HepG2 (cell line): Measurements from ENCODE around the gene MUC22. TPM values are rescaled to one million over a fixed set of nuclear protein-coding genes. Genes with fewer than 3 reads are reported as not detected.

ENCODE experiments used
- ATAC-seq: fragments of 200-7000 bp; cut with Tn5 transposase; 3 replicates; pipeline ENCODE4 v1.9.1; 2020; ENCODE audit warnings: mild to moderate bottlenecking, moderate library complexity
- BruUV-seq: library from RNA; stranded (reverse); fragments of 400-500 nt; replicated peaks from 2 replicates; lab custom pipeline; 2021; lab: Mats Ljungman, UMichigan
- CTCF ChIA-PET: fragments of 300-600 bp; formaldehyde crosslinking; extraction: SDS; loops from one replicate; lab custom pipeline; 2021; ENCODE audit warnings: low total read pairs, inconsistent platforms, low intra/inter-chr PET ratio; lab: Yijun Ruan, JAX
- POLR2A ChIA-PET: fragments of 350-600 bp; sonication (Branson Sonifier 250); formaldehyde crosslinking; loops from one replicate; lab custom pipeline; 2020; ENCODE audit warnings: antibody characterized with exemption, inconsistent platforms; lab: Yijun Ruan, JAX
- DNase-seq: peaks from one replicate; pipeline ENCODE4 v3.0.0-alpha.2; 2015; ENCODE audit warnings: low spot score
- FAIRE-seq: peaks from 3 replicates; lab custom pipeline; 2011; peaks lifted over from hg19 to GRCh38; lab: Jason Lieb, UNC
- H2AFZ ChIP-seq: one replicate; pipeline ENCODE4 v1.6.1; 2011; ENCODE audit warnings: low read length, inconsistent platforms
- H3K27ac ChIP-seq: fragments of 300-600 bp; 3 replicates; pipeline ENCODE4 v1.8.0; 2011; ENCODE audit warnings: mixed run types, mild to moderate bottlenecking, mixed read lengths, low read length, inconsistent platforms; ENCODE audit not compliant: insufficient read depth; ENCODE audit errors: extremely low read length
- H3K27me3 ChIP-seq, 2 experiments: fragments of 200-600 bp in 1 of 2; 2 replicates in 1 of 2; 3 replicates in 1 of 2; pipeline versions ENCODE4 v1.6.0 to v1.8.0; 2011; ENCODE audit warnings: low read length in 2 of 2, mild to moderate bottlenecking in 2 of 2, moderate library complexity in 2 of 2, inconsistent platforms in 1 of 2; ENCODE audit not compliant: insufficient read depth in 2 of 2, control insufficient read depth in 1 of 2
- H3K36me3 ChIP-seq, 2 experiments: fragments of 200-600 bp in 1 of 2; replicated peaks in 1 of 2; 2 replicates in 1 of 2; 3 replicates in 1 of 2; pipeline versions ENCODE4 v1.5.1 to v1.8.0; 2011; ENCODE audit warnings: low read length in 2 of 2, inconsistent platforms in 1 of 2; ENCODE audit not compliant: insufficient read depth in 2 of 2, control insufficient read depth in 1 of 2
- H3K4me1 ChIP-seq: 2 replicates; pipeline ENCODE4 v1.5.1; 2012; ENCODE audit warnings: low read length, inconsistent platforms; ENCODE audit not compliant: insufficient read depth
- H3K4me2 ChIP-seq: 2 replicates; pipeline ENCODE4 v1.6.0; 2011; ENCODE audit warnings: low read depth, low read length, inconsistent platforms
- H3K4me3 ChIP-seq, 3 experiments: fragments of 200-600 bp in 1 of 3; sonication (generic), shearing (Covaris generic) in 1 of 3; replicated peaks in 1 of 3; 2 replicates each; pipeline ENCODE4 v1.5.1; 2011 to 2016; ENCODE audit warnings: low read length in 3 of 3, inconsistent platforms in 2 of 3, low read depth in 2 of 3, mild to moderate bottlenecking in 2 of 3, control low read depth in 1 of 3, mixed read lengths in 1 of 3; ENCODE audit not compliant: insufficient read depth in 1 of 3
- H3K79me2 ChIP-seq: one replicate; pipeline ENCODE4 v1.6.1; 2011; ENCODE audit warnings: low read length, inconsistent platforms; ENCODE audit not compliant: insufficient read depth
- H3K9ac ChIP-seq: 2 replicates; pipeline ENCODE4 v1.6.0; 2011; ENCODE audit warnings: mild to moderate bottlenecking, low read depth, low read length, inconsistent platforms; ENCODE audit not compliant: insufficient read depth
- H3K9me3 ChIP-seq: 2 replicates; pipeline ENCODE4 v1.5.1; 2012; ENCODE audit warnings: mild to moderate bottlenecking, low read length
- H4K20me1 ChIP-seq: 2 replicates; pipeline ENCODE4 v1.6.0; 2011; ENCODE audit warnings: inconsistent platforms, mild to moderate bottlenecking, low read length, moderate library complexity; ENCODE audit not compliant: insufficient read depth
- KDM3A ChIP-seq: IDR thresholded peaks from 2 replicates; pipeline ENCODE4 v1.6.1; 2018; ENCODE audit warnings: low read depth, missing compliant biosample characterization
- PCBP1 ChIP-seq: fragments of 200-400 bp; formaldehyde crosslinking; IDR thresholded peaks from 2 replicates; pipeline ENCODE4 v1.6.1; 2017; ENCODE audit warnings: mild to moderate bottlenecking, low read depth, low read length, borderline replicate concordance
- RBM22 ChIP-seq: fragments of 200-400 bp; formaldehyde crosslinking; optimal IDR thresholded peaks from 2 replicates; pipeline ENCODE3; 2017; ENCODE audit warnings: mild to moderate bottlenecking, low read length, moderate library complexity
- REPIN1 ChIP-seq: sonication (generic); formaldehyde crosslinking; IDR thresholded peaks from 2 replicates; pipeline ENCODE4 v1.8.0; 2022; ENCODE audit warnings: missing genetic modification reagents, low read depth, mild to moderate bottlenecking, borderline replicate concordance
- SIN3A ChIP-seq: IDR thresholded peaks from 2 replicates; pipeline ENCODE4 v1.6.1; 2011; ENCODE audit warnings: low read depth, mild to moderate bottlenecking, control low read depth, low read length, borderline replicate concordance
- SMARCE1 ChIP-seq: fragments of 450-650 bp; IDR thresholded peaks from 2 replicates; pipeline ENCODE4 v1.6.1; 2017; ENCODE audit warnings: borderline replicate concordance
- SRSF4 ChIP-seq: fragments of 200-400 bp; formaldehyde crosslinking; IDR thresholded peaks from one replicate; pipeline ENCODE4 v1.6.1; 2018; ENCODE audit warnings: mild to moderate bottlenecking, low read depth, low read length, moderate library complexity; ENCODE audit not compliant: poor library complexity, severe bottlenecking
- ZBTB14 ChIP-seq: sonication (generic); formaldehyde crosslinking; IDR thresholded peaks from 2 replicates; pipeline ENCODE4 v1.4.0; 2020; ENCODE audit warnings: missing genetic modification reagents
- ZBTB39 ChIP-seq: sonication (generic); formaldehyde crosslinking; IDR thresholded peaks from 2 replicates; pipeline ENCODE4 v1.5.0; 2020; ENCODE audit warnings: missing genetic modification reagents
- ZNF282 ChIP-seq: fragments of 450-650 bp; IDR thresholded peaks from 2 replicates; pipeline ENCODE4 v1.6.1; 2018; ENCODE audit not compliant: partially characterized antibody
- ZNF629 ChIP-seq: sonication (generic); formaldehyde crosslinking; conservative IDR thresholded peaks from 2 replicates; pipeline ENCODE4 v1.5.0; 2020; ENCODE audit warnings: missing genetic modification reagents
- WGBS: methylation state at CpG from one replicate; pipeline ENCODE4 v1.1.6; 2017; ENCODE audit warnings: low lambda C conversion rate; 5-methylcytosine and 5-hydroxymethylcytosine counted together
- in situ Hi-C: cut with HindIII; loops from 2 replicates; pipeline ENCODE4 v1.10.0; 2017; ENCODE audit warnings: low pct_unique_long_range_greater_than_20kb; ENCODE audit not compliant: extremely low pct_ligation_motif_present
- intact Hi-C: fragments of 100-400 bp; cut with micrococcal nuclease; formaldehyde crosslinking; loops from one replicate; pipeline ENCODE4 v1.10.0; 2022; ENCODE audit not compliant: unreplicated experiment
- polyA plus RNA-seq, 8 experiments: library from polyadenylated mRNA; depleted of rRNA in 3 of 8; stranded (reverse) in 7 of 8; unstranded in 1 of 8; fragments of >200 nt; fragmentation: Illumina TruSeq in 4 of 8; extraction: Trizol in 4 of 8; gene quantifications; 2 replicates each; pipeline versions ENCODE4 v1.2.1 to v1.2.3, GENCODE V29; 2011 to 2016; ENCODE audit warnings: low read depth in 4 of 8, missing spikeins in 1 of 8, mixed read lengths in 1 of 8; ENCODE audit not compliant: insufficient read depth in 1 of 8
- total RNA-seq, 5 experiments: library from RNA; depleted of rRNA; stranded (reverse); fragments of >200 nt; fragmentation: Illumina TruSeq; extraction: Trizol; gene quantifications; 2 replicates each; pipeline ENCODE4 v1.2.3, GENCODE V29; 2016; ENCODE audit warnings: low read depth in 1 of 5

The MUC22 gene
- total and polyA plus RNA-seq, 2 of the 13 experiments (the other 11 are each of a cell fraction or from before 2014, with no cell fraction given): not detected

DNA sequence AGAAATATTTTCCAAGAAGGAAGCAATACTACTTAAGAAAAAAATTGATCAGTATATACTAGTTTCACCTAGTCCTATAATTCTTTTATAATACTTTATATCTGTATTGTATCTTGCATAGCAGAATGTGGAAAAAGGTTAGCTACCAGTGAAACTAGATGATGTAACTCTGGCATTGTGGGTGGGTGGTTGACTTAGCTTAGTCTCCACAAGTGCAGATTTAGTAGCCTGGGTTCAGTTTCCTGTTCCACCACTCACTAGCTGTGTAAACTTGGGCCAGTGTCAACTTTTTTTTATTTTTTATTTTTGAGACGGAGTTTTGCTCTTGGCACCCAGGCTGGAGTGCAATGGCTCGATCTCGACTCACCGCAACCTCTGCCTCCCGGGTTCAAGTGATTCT lies 24.8 kb upstream of the MUC22 start:
- no peak for ATAC-seq
- H3K27me3 ChIP-seq: 0 out of 5 replicates have a peak, but pooled peaks cover 0 to 12% of the 10 kb centered on the region in 2 experiments
- no peaks in the 10 kb centered on the region for H3K9me3 ChIP-seq
- CTCF ChIA-PET: no interaction called here
- 60% methylated on average over 5 of the region's 5 CpGs for WGBS
- H3K9ac ChIP-seq: no peak overlapping the region
- no peaks in the 10 kb centered on the region for H3K36me3 ChIP-seq
- in situ Hi-C loops: no loop called here
- no peak overlapping the region for H3K27ac ChIP-seq
- peaks cover 7% of the 10 kb centered on the region; the same call in 1 of the 2 replicates for H3K4me1 ChIP-seq
- no peak overlapping the region for H3K4me3 ChIP-seq
- POLR2A ChIA-PET: no interaction called here
- no peak overlapping the region for H3K4me2 ChIP-seq
- H2AFZ ChIP-seq: no peak overlapping the region
- DNase-seq: no peak
- TF ChIP-seq PCBP1: no peak
- no peak for TF ChIP-seq RBM22
- no peak for TF ChIP-seq ZNF629 (CRISPR knock-in tag)
- no peak for TF ChIP-seq REPIN1 (CRISPR knock-in tag)
- no peak for TF ChIP-seq SRSF4
- no peak for TF ChIP-seq SMARCE1
- no peaks in the 10 kb centered on the region for H3K79me2 ChIP-seq
- H4K20me1 ChIP-seq: no peaks in the 10 kb centered on the region
- FAIRE-seq: no peak
- BruUV-seq: no TSS peak
- intact Hi-C loops: no loop called here

- Histone ChIP-seq H3K27me3 (0 out of 5 replicates have a peak, but pooled peaks cover 0 to 11% of the 10 kb centered on the region in 2 experiments), H3K4me2 (no peak overlapping the region), H3K9ac (no peak overlapping the region), H3K27ac (no peak overlapping the region), H3K9me3 (no peaks in the 10 kb centered on the region), H3K4me1 (peaks cover 2% of the 10 kb centered on the region; the same call in 1 of the 2 replicates), H4K20me1 (no peaks in the 10 kb centered on the region), H3K36me3 (no peaks in the 10 kb centered on the region), H2AFZ (no peak overlapping the region), H3K4me3 (no peak overlapping the region), H3K79me2 (no peaks in the 10 kb centered on the region)
- DNase-seq (no peak), ATAC-seq (no peak), FAIRE-seq (no peak)
- intact Hi-C loops: no loop called here
- in situ Hi-C loops: no loop called here
- BruUV-seq: no TSS peak
- CTCF ChIA-PET: no interaction called here
- TF ChIP-seq KDM3A (CRISPR knock-in tag) (no peak), ZBTB14 (CRISPR knock-in tag) (no peak), ZBTB39 (CRISPR knock-in tag) (no peak), SIN3A (no peak), ZNF282 (no peak)
- WGBS: 11% methylated on average over 6 of the region's 6 CpGs
- POLR2A ChIA-PET: no interaction called here
Measured at GRCh38 chr6:30987304-30987703, 23.0 kb upstream of the MUC22 start.
